Liver (tissue), 9 donors: ENCODE results near the gene ZNF503. TPM values are rescaled to one million over a fixed set of nuclear protein-coding genes. Genes with fewer than 3 reads are reported as not detected.

Source experiments
- DNase-seq: peaks from one replicate; pipeline ENCODE4 v3.0.0-alpha.2; 2017; ENCODE audit warnings: low spot score
- H3K27ac ChIP-seq, 2 donors: one replicate each; pipeline ENCODE4 v1.7.0; 2013; ENCODE audit warnings: inconsistent platforms in 2 of 2, low read length in 2 of 2, control low read depth in 1 of 2, low read depth in 1 of 2, mild to moderate bottlenecking in 1 of 2
- H3K27me3 ChIP-seq, 4 donors: one replicate each; pipeline versions ENCODE4 v1.6.1 to v1.7.0; 2013; ENCODE audit warnings: low read length in 3 of 4, inconsistent platforms in 1 of 4, mild to moderate bottlenecking in 1 of 4, moderate library complexity in 1 of 4; ENCODE audit not compliant: control insufficient read depth in 4 of 4, insufficient read depth in 4 of 4
- H3K36me3 ChIP-seq, 4 donors: one replicate each; pipeline versions ENCODE4 v1.6.1 to v1.7.0; 2013; ENCODE audit warnings: low read length in 3 of 4, mild to moderate bottlenecking in 3 of 4, low read depth in 1 of 4, moderate library complexity in 1 of 4; ENCODE audit not compliant: control insufficient read depth in 4 of 4, insufficient read depth in 3 of 4
- H3K4me1 ChIP-seq, 4 donors: one replicate each; pipeline versions ENCODE4 v1.6.1 to v1.7.0; 2013; ENCODE audit warnings: low read length in 3 of 4, mild to moderate bottlenecking in 3 of 4, moderate library complexity in 1 of 4; ENCODE audit not compliant: control insufficient read depth in 4 of 4, insufficient read depth in 4 of 4
- H3K4me3 ChIP-seq, 3 donors: one replicate each; pipeline versions ENCODE4 v1.6.1 to v1.7.0; 2013; ENCODE audit warnings: low read length in 3 of 3, control low read depth in 1 of 3, low read depth in 1 of 3, mild to moderate bottlenecking in 1 of 3
- H3K9ac ChIP-seq, 2 donors: one replicate each; pipeline ENCODE4 v1.7.0; 2013; ENCODE audit warnings: low read length in 2 of 2, mild to moderate bottlenecking in 2 of 2, moderate library complexity in 2 of 2, control low read depth in 1 of 2, low read depth in 1 of 2
- H3K9me3 ChIP-seq, 4 donors: one replicate each; pipeline versions ENCODE4 v1.6.1 to v1.7.0; 2013; ENCODE audit warnings: low read length in 3 of 4; ENCODE audit not compliant: control insufficient read depth in 4 of 4
- ATF3 ChIP-seq: IDR thresholded peaks from 2 replicates; pipeline ENCODE4 v1.6.1; 2016; ENCODE audit warnings: antibody characterized with exemption
- EGR1 ChIP-seq, 2 donors: IDR thresholded peaks; 2 replicates each; pipeline ENCODE4 v1.6.1; 2016 to 2018; ENCODE audit warnings: antibody characterized with exemption in 2 of 2, low read depth in 2 of 2
- FOXA2 ChIP-seq: IDR thresholded peaks from 2 replicates; pipeline ENCODE4 v1.6.1; 2016; ENCODE audit warnings: antibody characterized with exemption
- GABPA ChIP-seq, 2 donors: IDR thresholded peaks in 1 of 2; conservative IDR thresholded peaks in 1 of 2; 2 replicates each; pipeline ENCODE4 v1.6.1; 2016; ENCODE audit warnings: antibody characterized with exemption in 2 of 2, mild to moderate bottlenecking in 1 of 2, moderate library complexity in 1 of 2
- HNF4A ChIP-seq, 2 donors: conservative IDR thresholded peaks; 2 replicates each; pipeline ENCODE4 v1.6.1; 2016; ENCODE audit warnings: antibody characterized with exemption in 2 of 2, mild to moderate bottlenecking in 2 of 2
- JUND ChIP-seq, 2 donors: IDR thresholded peaks; 2 replicates each; pipeline ENCODE4 v1.6.1; 2016; ENCODE audit warnings: antibody characterized with exemption in 2 of 2
- MAX ChIP-seq: IDR thresholded peaks from 2 replicates; pipeline ENCODE4 v1.6.1; 2016; ENCODE audit warnings: antibody characterized with exemption
- NR2F2 ChIP-seq: IDR thresholded peaks from 2 replicates; pipeline ENCODE4 v1.6.1; 2016; ENCODE audit warnings: antibody characterized with exemption
- RAD21 ChIP-seq, 2 donors: IDR thresholded peaks; 2 replicates each; pipeline ENCODE4 v1.6.1; 2016; ENCODE audit warnings: antibody characterized with exemption in 2 of 2, mild to moderate bottlenecking in 2 of 2
- RXRA ChIP-seq, 2 donors: IDR thresholded peaks; 2 replicates each; pipeline ENCODE4 v1.6.1; 2017 to 2018; ENCODE audit warnings: antibody characterized with exemption in 2 of 2, mild to moderate bottlenecking in 1 of 2
- SP1 ChIP-seq: IDR thresholded peaks from 2 replicates; pipeline ENCODE4 v1.6.1; 2018; ENCODE audit warnings: antibody characterized with exemption, mild to moderate bottlenecking
- TAF1 ChIP-seq: conservative IDR thresholded peaks from 2 replicates; pipeline ENCODE4 v1.6.1; 2016; ENCODE audit warnings: antibody characterized with exemption, mild to moderate bottlenecking
- YY1 ChIP-seq: IDR thresholded peaks from 2 replicates; pipeline ENCODE4 v1.6.1; 2016; ENCODE audit warnings: antibody characterized with exemption, mild to moderate bottlenecking
- WGBS: extraction: QIAGEN DNeasy Blood & Tissue Kit; methylation state at CpG from one replicate; pipeline ENCODE4 v1.1.7; 2013; 5-methylcytosine and 5-hydroxymethylcytosine counted together
- polyA plus RNA-seq, 2 donors: library from polyadenylated mRNA; stranded (reverse) in 1 of 2; unstranded in 1 of 2; fragments of 200-250 nt in 1 of 2; fragments of >200 nt in 1 of 2; fragmentation: Nextera tagmentation in 1 of 2; extraction: Ambion mirVana in 1 of 2; gene quantifications; one replicate each; pipeline versions ENCODE4 v1.2.1 to v1.2.3, GENCODE V29; 2013 to 2015
- total RNA-seq, 2 donors: library from RNA; depleted of rRNA; stranded (reverse); fragments of >200 nt; gene quantifications; one replicate each; pipeline ENCODE4 v1.2.3, GENCODE V29; 2014
- TF ChIP-seq, protein P1 (sequence below): IDR thresholded peaks from 2 replicates; pipeline ENCODE4 v1.6.1; 2016; ENCODE audit warnings: antibody characterized with exemption
- TF ChIP-seq, protein P2 (sequence below): IDR thresholded peaks from 2 replicates; pipeline ENCODE4 v1.6.1; 2016; ENCODE audit warnings: antibody characterized with exemption, mild to moderate bottlenecking
- donor health status: healthy.
- donor health status: healthy.
- donor health status: healthy.
- donor health status: healthy.
- donor health status: healthy.

Gene ZNF503
- total and polyA plus RNA-seq, 4 donors: 1.6 to 5.2 (median 2.0) TPM

- H3K9me3 ChIP-seq: no peaks in the 10 kb centered on the region
- no peak overlapping the region for H3K9ac ChIP-seq
- H3K27ac ChIP-seq: no peak overlapping the region
- no peak overlapping the region for H3K4me3 ChIP-seq
- 94% methylated on average over 7 of the region's 7 CpGs for WGBS
- TF ChIP-seq NR2F2 (no peak), TAF1 (no peak), MAX (no peak), RXRA (IDR thresholded peaks at IDR 0.05) (no peak), JUND (IDR thresholded peaks at IDR 0.05) (no peak), EGR1 (IDR thresholded peaks at IDR 0.05; ENCODE audit: low read depth in 2 of 2) (no peak), SP1 (no peak), FOXA2 (no peak), GABPA (IDR thresholded peaks at IDR 0.05 in 1 of 2, conservative IDR thresholded peaks at IDR 0.05 in 1 of 2) (no peak), YY1 (no peak), RAD21 (IDR thresholded peaks at IDR 0.05) (no peak)
- TF ChIP-seq, protein P1, sequence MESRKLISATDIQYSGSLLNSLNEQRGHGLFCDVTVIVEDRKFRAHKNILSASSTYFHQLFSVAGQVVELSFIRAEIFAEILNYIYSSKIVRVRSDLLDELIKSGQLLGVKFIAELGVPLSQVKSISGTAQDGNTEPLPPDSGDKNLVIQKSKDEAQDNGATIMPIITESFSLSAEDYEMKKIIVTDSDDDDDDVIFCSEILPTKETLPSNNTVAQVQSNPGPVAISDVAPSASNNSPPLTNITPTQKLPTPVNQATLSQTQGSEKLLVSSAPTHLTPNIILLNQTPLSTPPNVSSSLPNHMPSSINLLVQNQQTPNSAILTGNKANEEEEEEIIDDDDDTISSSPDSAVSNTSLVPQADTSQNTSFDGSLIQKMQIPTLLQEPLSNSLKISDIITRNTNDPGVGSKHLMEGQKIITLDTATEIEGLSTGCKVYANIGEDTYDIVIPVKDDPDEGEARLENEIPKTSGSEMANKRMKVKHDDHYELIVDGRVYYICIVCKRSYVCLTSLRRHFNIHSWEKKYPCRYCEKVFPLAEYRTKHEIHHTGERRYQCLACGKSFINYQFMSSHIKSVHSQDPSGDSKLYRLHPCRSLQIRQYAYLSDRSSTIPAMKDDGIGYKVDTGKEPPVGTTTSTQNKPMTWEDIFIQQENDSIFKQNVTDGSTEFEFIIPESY: no peak
- TF ChIP-seq, protein P2, sequence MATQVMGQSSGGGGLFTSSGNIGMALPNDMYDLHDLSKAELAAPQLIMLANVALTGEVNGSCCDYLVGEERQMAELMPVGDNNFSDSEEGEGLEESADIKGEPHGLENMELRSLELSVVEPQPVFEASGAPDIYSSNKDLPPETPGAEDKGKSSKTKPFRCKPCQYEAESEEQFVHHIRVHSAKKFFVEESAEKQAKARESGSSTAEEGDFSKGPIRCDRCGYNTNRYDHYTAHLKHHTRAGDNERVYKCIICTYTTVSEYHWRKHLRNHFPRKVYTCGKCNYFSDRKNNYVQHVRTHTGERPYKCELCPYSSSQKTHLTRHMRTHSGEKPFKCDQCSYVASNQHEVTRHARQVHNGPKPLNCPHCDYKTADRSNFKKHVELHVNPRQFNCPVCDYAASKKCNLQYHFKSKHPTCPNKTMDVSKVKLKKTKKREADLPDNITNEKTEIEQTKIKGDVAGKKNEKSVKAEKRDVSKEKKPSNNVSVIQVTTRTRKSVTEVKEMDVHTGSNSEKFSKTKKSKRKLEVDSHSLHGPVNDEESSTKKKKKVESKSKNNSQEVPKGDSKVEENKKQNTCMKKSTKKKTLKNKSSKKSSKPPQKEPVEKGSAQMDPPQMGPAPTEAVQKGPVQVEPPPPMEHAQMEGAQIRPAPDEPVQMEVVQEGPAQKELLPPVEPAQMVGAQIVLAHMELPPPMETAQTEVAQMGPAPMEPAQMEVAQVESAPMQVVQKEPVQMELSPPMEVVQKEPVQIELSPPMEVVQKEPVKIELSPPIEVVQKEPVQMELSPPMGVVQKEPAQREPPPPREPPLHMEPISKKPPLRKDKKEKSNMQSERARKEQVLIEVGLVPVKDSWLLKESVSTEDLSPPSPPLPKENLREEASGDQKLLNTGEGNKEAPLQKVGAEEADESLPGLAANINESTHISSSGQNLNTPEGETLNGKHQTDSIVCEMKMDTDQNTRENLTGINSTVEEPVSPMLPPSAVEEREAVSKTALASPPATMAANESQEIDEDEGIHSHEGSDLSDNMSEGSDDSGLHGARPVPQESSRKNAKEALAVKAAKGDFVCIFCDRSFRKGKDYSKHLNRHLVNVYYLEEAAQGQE: no peak
- peaks cover 0 to 15% (median 11%) of the 10 kb centered on the region in 4 donors for H3K4me1 ChIP-seq
- no peak for DNase-seq
- H3K27me3 ChIP-seq: no peaks in the 10 kb centered on the region
- no peaks in the 10 kb centered on the region for H3K36me3 ChIP-seq
These were observed 7.3 kb downstream of the ZNF503 start for GRCh38 chr10:75394221-75394620.

DNA sequence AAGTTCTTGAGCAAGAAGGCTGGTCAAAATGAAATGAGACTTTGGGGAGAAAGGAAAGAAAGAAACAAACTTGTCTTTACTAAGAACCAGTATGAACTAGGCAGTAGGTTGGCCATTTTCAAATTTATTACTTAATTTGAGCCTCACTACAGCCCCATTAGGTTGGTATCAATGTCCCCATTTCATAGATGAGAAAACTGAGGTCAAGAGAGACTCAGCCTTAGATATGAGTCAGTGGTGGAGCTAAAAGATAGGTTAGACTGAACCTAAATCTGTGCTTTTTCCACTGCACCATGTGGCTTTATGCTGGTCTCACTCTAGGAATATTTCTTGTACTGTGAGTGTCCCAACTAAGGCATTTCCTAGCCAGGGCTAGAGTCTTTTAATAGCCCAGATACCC lies 8.8 kb downstream of the ZNF503 start:
- DNase-seq: no peak
- H3K36me3 ChIP-seq: no peaks in the 10 kb centered on the region
- H3K4me1 ChIP-seq: peaks cover 0 to 15% (median 10%) of the 10 kb centered on the region in 4 donors
- H3K9ac ChIP-seq: no peak overlapping the region
- H3K27me3 ChIP-seq: no peaks in the 10 kb centered on the region
- H3K4me3 ChIP-seq: no peak overlapping the region
- H3K9me3 ChIP-seq: no peaks in the 10 kb centered on the region
- no peak for TF ChIP-seq SP1
- no peak for TF ChIP-seq JUND (IDR thresholded peaks at IDR 0.05)
- no peak for TF ChIP-seq FOXA2
- TF ChIP-seq ATF3: no peak
- TF ChIP-seq HNF4A (conservative IDR thresholded peaks at IDR 0.05): no peak
- no peak for TF ChIP-seq NR2F2
- TF ChIP-seq, protein P2: no peak
- no peak for TF ChIP-seq EGR1 (IDR thresholded peaks at IDR 0.05; ENCODE audit: low read depth in 2 of 2)
- H3K27ac ChIP-seq: no peak overlapping the region
